SKM-1 (cell line): ENCODE data around the gene CD2BP2.
A peak's percentile ranks its signal among the peaks of the same experiment; 100 is the strongest.

ENCODE experiments used
- DNase-seq: peaks from one replicate; lab custom pipeline; 2025; ENCODE audit not compliant: unreplicated experiment; lab: John Stamatoyannopoulos, UW

CD2BP2 gene

GRCh38 chr16:30378236-30379157, 23.4 kb upstream of the CD2BP2 start:
- peak; percentile 90 for DNase-seq

GRCh38 chr16:30377812-30378235, 22.7 kb upstream of the CD2BP2 start:
- peak; percentile 50 for DNase-seq

- DNase-seq = no peak
Observed at GRCh38 chr16:30377050-30377811, 22.1 kb upstream of the CD2BP2 start.

GRCh38 chr16:30376461-30376902, 21.4 kb upstream of the CD2BP2 start:
- DNase-seq = no peak

- no peak for DNase-seq
Observed at GRCh38 chr16:30375864-30376263, 20.8 kb upstream of the CD2BP2 start.

- no peak for DNase-seq
Observed at GRCh38 chr16:30374538-30374937, 19.4 kb upstream of the CD2BP2 start, which contains the start of gene MYL11. TSS of gene MYL11 (plus strand) at chr16:30374802. CDS start at chr16:30374858, 56 bp downstream.

GRCh38 chr16:30372725-30373124, 17.6 kb upstream of the CD2BP2 start:
- DNase-seq = no peak

- DNase-seq = no peak
Observed at GRCh38 chr16:30372038-30372712, 17.1 kb upstream of the CD2BP2 start.

GRCh38 chr16:30371248-30371816, 16.2 kb upstream of the CD2BP2 start:
- DNase-seq = no peak

- DNase-seq = peak; percentile 100
Observed at GRCh38 chr16:30370456-30371247, 15.5 kb upstream of the CD2BP2 start, which contains the start of gene TBC1D10B. TSS of gene TBC1D10B (minus strand) at chr16:30370494. CDS start at chr16:30370183, 311 bp downstream.

- DNase-seq = no peak
Observed at GRCh38 chr16:30369938-30370455, 14.9 kb upstream of the CD2BP2 start.

- no peak for DNase-seq
Observed at GRCh38 chr16:30369091-30369937, 14.2 kb upstream of the CD2BP2 start.

GRCh38 chr16:30368792-30369090, 13.6 kb upstream of the CD2BP2 start:
- no peak for DNase-seq

- DNase-seq = peak; percentile 58
Observed at GRCh38 chr16:30368122-30368791, 13.1 kb upstream of the CD2BP2 start.

- no peak for DNase-seq
Observed at GRCh38 chr16:30367349-30368009, 12.4 kb upstream of the CD2BP2 start.

- DNase-seq = no peak
Observed at GRCh38 chr16:30366511-30366910, 11.4 kb upstream of the CD2BP2 start.

- no peak for DNase-seq
Observed at GRCh38 chr16:30365200-30365599, 10.1 kb upstream of the CD2BP2 start.

- DNase-seq = no peak
Observed at GRCh38 chr16:30361180-30361579, 6.1 kb upstream of the CD2BP2 start.
